Hematopoietic multipotent progenitor cell (in vitro differentiated cells): Measurements from ENCODE around the gene PXDN. TPM values are rescaled to one million over a fixed set of nuclear protein-coding genes. Genes with fewer than 3 reads are reported as not detected.
"Not testable (repeated sequence)": the region's sequence is repeated elsewhere in the genome, so short reads cannot be mapped to it uniquely, and the experiment has no call there.

ENCODE experiments used
- DNase-seq, 3 donors: peaks; one replicate each; pipeline ENCODE4 v3.0.0-alpha.2; 2011 to 2015; ENCODE audit warnings: low read depth in 2 of 3, low spot score in 2 of 3
- total RNA-seq: library from RNA; depleted of rRNA; stranded (reverse); fragments of >200 nt; gene quantifications from one replicate; pipeline ENCODE4 v1.2.3, GENCODE V29; 2012

The PXDN gene
- total RNA-seq, 1 donor, result 6.2 TPM

DNA sequence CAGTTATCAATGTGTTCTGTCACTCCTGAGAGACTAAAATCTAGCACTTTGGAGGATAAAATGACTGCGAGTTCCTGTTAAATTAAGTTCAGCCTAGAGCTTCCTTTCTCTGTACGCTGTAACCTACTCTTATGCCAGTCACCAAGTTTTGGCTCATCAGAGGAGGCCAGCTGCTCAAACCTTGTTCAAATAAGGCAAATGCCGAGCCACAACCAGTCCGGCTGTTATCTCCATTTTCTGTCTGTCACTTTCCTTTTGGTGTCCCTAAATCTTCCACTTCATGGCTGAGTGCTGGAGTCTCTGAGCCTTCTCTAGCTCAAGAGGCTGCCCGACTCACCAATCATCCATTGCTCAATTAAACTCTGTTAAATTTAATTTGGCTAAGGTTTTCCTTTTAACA is 33.5 kb upstream of the PXDN start:
- no peak for DNase-seq

DNA sequence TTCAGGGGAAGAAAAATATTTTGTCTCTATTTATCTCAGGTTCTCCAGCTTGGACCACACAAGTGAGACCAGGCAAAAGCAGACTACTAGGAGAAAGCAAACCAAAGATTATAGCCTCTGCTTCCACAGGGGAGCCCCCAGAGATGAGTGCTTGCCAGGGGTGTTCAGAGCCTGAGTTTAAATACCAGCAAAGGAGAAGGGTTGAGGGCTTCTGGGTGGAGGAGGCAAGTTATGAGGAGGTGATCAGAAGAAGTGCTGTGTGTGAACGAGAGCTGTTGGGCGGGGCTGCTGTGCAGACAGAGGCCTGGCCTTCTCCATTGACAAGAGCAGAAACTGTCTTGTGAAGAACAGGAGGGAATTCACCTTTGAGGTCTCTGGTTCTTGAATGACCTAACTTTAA is 32.8 kb upstream of the PXDN start:
- DNase-seq, result no peak

DNA sequence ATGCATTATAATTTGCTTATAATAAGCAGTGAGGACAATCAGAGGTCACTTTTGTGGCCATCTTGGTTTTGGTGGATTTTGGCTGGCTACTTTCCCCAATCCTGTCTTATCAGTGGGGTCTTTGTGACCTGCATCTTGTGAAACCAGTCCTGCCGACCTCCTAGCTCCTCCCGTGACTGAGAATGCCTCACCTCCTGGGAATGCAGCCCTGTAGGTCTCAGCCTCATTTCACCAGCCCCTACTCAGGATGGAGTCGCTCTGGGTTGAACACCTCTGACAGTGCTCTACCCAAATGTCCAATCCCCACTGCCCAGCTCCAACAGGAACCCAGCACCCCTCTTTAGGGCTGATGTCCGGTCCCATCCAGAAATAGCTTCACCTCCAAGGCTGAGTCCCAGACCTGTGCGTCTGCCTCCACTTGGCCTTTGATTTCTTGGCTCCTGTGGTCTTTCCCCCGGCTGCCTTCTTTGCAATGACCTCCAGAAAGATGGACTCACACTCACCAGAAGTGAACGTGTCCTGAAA is 31.3 kb upstream of the PXDN start:
- DNase-seq, result no peak

DNA sequence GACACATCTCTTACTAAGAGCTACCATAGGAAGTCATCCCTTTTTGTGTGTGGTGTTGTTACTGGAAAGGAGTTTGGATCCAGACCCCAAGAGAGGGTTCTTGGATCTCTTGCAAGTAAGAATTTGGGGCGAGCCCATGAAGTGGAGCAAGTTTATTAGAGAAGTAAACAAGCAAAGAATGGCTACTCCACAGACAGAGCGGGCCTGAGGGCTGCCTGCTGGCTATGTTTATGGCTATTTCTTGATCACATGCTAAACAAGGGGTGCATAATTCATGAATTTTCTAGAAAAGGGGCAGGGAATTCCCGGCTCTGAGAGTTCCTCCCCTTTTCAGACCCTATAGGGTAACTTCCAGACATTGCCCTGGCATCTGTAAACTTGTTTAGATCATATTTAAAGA is 30.6 kb upstream of the PXDN start:
- DNase-seq, result no peak

DNA sequence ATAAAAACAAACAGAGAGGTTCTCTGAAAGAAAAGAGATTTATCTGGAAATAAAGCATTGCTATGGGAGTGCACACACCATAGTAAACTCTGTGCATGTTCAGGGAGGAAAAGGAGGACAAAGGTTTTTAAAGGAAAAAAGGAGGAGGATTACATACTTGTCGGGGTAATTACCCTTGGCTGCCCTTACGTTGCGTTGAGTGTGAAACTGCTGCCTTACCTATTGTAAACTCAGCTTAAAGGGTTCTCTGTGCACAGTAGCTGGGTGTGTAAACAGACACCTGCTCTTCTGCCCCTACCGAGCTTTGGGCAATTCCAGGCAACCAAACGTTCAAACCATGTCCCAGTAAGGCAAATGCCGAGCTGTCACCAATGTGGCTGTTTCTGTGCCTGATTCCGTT is 29.6 kb upstream of the PXDN start:
- no peak for DNase-seq

DNA sequence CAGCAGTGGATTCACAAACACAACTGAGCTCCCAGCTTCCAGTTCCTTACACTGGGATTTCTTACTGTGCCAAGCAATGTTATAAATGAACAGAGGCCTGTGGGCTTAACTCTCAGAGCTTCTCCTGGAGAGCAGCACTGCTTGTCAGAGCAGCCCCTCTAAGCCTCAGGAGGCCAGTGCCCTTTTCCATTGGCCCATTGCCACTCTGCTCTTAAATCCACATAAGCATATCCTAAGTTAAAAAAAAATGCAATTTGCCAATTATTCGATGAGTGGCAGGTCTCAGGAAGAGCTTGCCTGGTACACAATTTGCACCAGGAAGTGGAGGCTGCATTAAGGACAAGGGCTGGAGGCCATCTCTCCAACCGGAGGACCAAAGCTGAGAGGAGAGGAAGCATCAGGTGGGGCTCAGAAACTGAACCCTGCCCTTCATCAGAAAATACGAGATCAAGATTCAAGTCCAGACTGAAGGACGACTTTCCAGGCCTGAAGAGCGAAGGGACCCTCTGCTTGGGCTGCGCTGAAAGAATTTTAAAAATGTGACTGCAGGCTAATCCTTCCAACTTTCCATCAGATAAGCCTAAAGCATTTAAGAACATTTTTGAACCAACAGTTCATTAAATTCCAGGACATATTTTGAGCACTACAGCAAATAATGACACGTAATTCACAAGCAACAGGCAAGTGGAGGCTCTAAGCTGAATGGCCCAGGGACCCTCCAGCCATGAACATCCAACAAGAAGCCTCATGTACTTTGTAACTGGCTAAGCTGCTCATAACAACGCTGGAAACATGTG is 28.4 kb upstream of the PXDN start:
- no peak for DNase-seq

DNA sequence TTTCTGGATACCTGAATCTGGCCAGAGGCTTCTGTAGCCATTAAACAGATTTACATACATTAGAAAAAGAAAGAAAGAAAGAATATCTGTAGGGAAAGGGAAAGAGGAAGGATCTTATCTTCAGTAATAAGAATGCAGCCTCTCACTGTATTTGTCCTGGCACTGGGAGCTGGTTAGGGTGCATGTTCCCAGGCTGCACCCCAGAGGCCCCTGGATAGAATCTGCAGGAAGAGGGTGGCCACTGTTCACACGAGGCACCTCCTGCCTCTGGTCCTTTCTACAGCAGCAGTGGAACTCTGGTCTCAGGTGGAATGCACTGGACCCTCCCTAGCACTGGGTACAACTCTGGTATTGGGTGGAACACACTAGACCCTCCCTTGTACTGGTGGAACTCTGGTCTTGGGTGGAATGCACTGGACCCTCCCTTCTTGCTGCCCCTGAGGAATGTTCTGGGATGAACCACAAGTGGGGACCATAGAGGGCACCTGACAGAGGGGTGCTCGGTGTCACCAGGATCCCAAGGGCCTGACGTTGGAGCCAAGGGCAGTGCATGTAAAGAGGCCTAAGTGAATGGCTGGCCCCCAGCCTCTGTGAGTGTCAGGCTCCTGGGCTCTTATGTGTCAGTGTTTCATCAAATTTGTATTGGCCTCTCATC is 27.4 kb upstream of the PXDN start:
- DNase-seq, result no peak

DNA sequence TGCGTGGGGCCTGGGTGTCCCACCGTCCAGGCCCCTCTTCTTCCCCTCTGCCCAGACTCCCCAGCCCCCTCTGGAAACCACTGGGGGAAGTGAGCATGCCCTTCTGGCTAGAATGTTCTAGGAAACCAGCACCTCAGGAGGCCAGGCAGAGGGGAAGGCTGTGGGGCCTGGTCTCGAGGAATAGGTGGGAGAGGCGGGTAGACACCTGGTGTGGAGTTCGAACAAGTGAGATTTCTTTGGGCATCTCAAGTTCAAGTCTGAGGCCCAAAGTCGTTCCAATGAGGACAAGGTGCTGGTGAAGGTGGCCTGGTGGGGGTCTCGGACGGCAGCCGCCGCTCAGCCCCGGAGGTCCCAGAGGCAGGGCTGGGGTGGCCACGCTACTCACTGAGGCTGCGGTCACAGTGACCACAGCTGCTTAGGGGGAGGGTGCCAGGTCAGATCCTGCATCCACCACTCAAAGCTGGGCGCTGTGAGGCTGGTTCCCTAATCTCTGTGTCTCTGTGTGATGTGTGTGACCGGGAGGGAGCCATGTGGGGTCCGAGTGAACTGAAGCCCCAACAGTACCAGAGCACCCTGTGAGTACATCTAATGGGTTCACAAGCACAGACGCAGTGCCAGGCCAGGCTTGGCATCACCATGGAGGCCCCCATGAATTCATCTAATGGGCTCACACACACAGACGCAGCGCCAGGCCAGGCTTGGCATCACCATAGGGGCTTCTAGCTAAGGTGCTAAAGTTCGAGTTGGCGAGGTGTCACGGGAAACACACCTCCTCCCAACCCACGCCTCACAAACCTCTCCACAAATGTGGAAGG is 26.5 kb upstream of the PXDN start:
- DNase-seq, result no peak

DNA sequence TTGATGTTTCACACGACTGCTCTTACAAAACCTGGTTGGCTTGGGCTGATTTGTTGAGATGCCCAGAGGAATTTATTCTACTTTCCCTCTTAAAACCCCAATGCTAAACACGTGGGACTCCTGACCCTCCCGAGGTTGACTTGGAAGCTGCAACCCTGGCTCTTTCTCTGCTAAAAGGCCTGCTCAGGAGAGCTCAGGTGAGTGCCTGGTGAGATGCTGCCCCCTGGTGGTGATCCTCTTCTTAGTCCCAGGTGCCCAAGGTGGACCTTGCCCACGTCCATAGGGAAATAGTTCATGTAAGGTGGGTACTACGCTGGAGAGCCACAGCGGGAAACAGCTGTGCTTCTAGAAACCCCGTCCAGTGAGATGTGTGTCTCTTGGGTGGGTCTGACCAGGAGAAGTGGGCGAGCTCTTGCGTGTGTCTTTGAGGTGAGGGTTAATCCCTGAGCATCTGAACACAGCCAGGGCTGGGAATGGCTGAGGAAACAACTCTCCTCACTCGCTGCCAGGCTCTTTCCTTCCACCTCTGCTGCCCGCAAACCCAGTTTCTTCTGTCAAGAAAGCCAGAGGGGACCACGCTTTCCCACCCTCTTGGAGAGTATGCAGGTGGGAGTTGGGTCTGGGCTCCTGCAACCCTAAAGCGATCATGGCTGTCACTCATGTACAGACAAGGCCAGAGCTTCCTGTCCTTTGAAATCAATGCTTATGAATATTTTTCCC is 25.5 kb upstream of the PXDN start:
- DNase-seq, result peak in 2 of 3 donors; percentile 33 to 53

DNA sequence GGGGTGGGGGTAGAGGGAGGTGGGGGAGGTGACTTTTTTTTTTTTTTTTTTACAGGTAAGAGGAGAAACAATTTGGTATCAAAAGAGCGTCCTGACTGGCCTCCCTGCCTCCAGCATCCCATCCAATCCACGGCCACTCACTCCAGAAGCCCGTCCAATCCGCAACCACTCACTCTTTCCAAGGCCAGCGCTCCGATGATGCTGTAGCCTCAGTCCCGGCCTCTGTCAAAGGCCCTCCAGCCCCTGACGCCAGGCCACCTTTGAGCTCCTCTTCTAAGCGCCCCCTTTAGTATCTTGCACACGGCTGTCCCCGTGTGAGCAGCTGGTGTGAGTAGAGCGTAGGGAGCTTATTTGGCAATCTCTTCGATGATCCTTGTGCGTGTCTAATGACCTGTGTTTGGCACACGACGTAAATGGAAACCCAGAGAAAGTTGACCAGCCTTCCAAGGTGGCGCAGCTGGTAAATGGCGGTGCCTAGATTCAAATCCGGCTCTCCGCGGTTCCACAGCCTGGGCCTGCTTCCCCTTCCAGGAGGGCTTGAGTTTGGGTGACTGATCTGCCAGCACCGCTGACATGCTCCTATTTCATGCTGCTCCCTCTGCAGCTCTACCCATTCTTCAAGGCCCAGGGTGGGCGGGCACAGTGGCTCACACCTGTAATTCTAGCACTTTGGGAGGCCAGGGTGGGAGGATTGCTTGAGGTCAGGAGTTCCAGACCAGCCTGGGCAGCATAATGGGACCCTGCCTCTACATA is 23.8 kb upstream of the PXDN start:
- no peak for DNase-seq

DNA sequence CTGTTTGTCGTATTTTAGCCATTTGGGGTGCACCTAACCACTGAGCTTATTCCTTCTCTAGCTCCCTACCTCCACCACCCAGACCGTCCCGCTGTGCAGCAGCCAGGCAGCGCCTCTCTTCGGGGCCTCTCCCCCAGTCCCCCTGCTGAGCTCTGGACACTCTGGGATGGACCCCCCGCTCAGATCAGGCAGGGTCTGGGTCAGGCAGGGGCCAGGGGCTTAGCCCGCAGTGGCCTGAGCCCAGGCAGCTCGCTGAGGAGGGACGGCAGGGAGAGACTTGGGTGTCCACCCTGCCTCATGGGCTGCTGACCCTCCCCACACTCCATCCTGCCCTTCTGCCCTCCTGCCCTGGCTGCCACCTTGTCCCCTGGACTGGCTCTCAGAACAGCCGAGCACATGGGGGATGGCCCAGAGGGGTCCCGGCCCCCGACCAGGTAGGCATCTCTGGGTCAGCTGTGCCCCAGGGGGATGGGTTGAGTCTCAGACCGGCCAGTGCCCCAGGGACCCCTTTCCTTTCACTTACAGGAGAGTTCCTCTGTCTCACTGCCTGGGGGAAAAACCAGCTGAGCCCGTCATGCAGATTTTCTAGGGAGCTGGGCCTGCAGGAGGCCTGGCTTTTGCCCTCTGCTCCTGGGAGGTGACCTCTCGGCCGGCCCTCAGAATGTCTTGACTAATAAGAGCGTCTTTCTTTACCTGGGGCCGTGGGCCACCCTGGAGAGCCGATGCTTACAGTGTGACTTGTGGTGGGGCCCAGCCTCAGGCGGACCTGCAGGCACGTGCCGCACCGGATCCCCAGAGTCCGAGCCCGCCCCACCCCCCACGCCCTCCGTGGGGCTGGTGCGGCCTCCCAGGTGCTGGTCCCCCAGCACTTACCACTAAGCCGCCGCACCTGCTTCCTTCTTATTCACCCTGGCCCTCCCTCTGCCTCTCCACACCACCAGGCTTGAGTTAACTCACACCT is 22.8 kb upstream of the PXDN start:
- peak in 1 of 3 donors; percentile 71 for DNase-seq

DNA sequence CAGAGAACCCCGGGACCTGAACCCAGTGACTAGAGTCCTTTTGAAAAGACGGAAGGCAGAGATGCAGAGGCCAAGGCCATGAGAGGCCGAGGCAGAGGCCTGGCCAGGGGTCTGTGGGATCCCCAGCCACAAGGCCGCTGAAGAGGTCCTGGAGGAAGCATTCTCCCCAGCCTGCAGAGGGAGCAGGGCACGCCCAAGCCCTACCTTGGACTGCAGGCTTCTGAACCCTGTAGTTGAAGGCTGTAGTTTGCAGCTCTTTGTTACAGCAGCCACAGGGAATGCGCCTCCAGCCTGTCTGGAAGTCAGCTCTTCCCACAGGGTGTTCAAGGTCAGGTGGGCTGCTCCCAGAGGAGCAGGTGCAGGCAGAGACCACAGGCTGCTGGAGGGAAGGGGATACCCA is 22.1 kb upstream of the PXDN start:
- no peak for DNase-seq

DNA sequence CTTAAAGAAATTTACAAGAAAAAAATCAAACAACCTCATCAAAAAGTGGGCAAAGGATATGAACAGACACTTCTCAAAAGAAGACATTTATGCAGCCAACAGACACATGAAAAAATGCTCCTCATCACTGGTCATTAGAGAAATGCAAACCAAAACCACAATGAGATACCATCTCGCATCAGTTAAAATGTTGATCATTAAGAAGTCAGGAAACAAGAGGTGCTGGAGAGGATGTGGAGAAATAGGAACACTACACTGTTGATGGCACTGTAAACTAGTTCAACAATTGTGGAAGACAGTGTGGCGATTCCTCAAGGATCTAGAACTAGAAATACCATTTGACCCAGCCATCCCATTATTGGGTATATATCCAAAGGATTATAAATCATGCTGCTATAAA is 20.9 kb upstream of the PXDN start:
- not testable (repeated sequence) for DNase-seq

DNA sequence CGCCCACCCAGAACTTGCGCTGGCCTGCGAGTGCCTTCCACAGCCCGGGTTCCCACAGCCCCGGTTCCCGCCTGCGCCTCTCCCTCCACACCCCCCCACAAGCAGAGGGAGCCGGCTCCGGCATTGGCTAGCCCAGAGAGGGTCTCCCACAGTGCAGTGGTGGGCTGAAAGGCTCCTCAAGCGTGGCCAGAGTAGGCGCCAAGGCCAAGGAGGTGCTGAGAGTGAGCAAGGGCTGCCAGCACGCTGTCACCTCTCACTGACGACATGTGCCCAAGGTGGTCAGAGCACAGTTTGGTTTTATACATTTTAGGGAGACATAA is 15.3 kb upstream of the PXDN start:
- DNase-seq, result no peak

DNA sequence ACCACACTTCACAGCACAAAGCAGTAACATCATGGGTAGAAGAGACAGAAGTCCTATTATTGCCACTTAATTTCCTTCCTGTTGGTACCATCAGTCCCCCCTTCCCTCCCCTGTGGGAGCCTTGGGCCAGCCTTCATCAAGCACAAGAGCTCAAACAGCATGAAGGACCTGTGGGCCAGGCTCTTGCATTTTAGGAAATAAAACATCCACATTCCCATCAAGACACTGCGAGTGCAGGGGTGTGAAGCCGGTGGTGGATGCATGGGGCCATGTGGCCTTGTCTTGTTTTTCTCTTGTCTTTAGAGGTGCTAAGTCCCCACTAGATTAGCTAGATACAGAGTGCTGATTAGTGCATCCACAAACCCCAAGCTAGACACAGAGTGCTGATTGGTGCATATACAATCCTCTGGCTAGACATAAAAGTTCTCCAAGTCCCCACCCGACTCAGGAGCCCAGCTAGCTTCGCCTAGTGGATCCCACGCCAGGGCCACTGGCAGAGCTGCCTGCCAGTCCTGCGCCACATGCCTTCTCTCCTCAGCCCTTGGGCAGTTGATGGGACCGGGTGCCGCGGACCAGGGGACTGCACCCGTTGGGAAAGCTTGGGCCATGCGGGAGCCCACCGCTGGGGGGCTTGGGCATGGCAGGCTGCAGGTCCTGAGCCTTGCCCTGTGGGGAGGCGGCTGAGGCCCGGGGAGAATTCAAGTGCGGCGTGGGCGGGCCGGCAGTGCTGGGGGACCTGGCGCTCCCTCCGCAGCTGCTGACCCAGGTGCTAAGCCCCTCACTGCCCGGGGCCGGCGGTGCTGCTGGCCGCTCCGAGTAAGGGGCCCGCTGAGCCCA is 14.7 kb upstream of the PXDN start:
- DNase-seq, result no peak

DNA sequence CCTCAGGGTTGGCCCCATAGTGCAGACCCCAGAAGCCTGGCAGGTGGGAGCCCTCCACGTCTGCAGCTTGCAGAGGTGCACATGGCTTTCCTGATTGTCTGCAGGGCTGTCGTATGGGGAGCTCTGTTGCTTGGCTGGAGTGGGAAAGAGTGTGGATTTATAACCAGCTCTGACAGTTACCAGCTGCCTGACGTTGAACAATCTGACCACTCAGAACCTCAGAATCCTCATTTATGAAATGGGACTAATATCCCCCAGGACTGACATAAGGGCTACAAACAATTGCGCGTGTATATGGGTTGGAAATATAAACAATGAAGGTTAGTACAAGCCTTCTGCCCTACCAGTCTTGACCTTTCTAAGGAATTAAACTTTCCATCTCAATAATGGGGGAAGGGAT is 13.9 kb upstream of the PXDN start:
- no peak for DNase-seq

DNA sequence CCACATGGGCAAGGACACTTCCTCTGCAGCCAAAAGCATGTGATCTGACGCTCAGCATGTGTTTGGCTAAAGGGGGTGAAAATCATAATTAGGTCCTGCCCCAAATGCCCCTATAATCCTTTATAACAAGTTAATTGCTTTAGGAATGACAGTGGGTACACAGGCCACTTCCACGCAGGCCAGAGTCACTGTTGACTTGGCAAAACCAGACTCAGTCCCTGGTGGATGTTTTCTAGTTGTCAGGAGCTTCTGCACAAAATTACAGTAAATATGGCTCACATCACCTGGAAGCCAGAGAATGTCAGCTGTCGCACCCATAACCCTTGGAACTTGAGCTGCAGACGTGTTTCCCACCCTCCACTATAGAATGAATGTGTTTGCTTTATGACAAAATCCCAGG is 13.3 kb upstream of the PXDN start:
- no peak for DNase-seq

DNA sequence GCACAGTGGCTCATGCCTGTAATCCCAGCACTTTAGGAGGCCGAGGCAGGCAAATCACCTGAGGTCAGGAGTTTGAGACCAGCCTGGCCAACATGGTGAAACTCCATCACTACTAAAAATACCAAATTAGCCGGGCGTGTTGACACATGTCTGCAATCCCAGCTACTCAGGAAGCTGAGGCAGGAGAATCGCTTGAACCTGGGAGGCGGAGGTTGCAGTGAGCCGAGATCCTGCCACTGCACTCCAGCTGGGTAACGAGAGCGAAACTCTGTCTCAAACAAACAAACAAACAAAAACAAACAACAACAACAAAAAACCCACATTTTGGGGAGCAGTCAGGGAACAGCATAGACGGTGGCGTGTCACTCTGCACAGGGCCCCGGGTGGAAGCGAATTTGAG is 12.8 kb upstream of the PXDN start:
- not testable (repeated sequence) for DNase-seq
